Pancreas (tissue), 10 donors: ENCODE measurements around the gene WBP2NL. TPM values are rescaled to one million over a fixed set of nuclear protein-coding genes. Genes with fewer than 3 reads are reported as not detected.

Experiments
- ATAC-seq, 4 donors: fragments of 200-7000 bp; cut with Tn5 transposase; one replicate each; pipeline versions ENCODE4 v1.8.0 to v1.9.1; 2020; ENCODE audit warnings: mild to moderate bottlenecking in 4 of 4, moderate library complexity in 4 of 4
- DNase-seq, 6 donors: peaks; one replicate each; pipeline ENCODE4 v3.0.0-alpha.2; 2020
- FAIRE-seq: peaks from 2 replicates; lab custom pipeline; 2012; peaks lifted over from hg19 to GRCh38; lab: Jason Lieb, UNC
- H3K27ac ChIP-seq, 4 donors: fragments of 200-600 bp; sonication (generic); 1 replicate in 3 of 4; 2 replicates in 1 of 4; pipeline versions ENCODE4 v1.5.0 to v1.8.0; 2020
- H3K27me3 ChIP-seq, 4 donors: fragments of 200-600 bp; one replicate each; pipeline ENCODE4 v1.8.0; 2021
- H3K36me3 ChIP-seq, 3 donors: fragments of 200-600 bp; sonication (generic) in 1 of 3; one replicate each; pipeline versions ENCODE4 v1.5.0 to v1.8.0; 2020 to 2021
- H3K4me1 ChIP-seq, 3 donors: fragments of 200-600 bp; one replicate each; pipeline ENCODE4 v1.8.0; 2021
- H3K4me3 ChIP-seq, 4 donors: fragments of 200-600 bp; sonication (generic) in 2 of 4; one replicate each; pipeline versions ENCODE4 v1.5.0 to v1.8.0; 2020 to 2021
- H3K9me3 ChIP-seq, 4 donors: fragments of 200-600 bp; one replicate each; pipeline ENCODE4 v1.8.0; 2021
- CTCF ChIP-seq, 4 donors: fragments of 200-600 bp; sonication (generic) in 3 of 4; IDR thresholded peaks; one replicate each; pipeline versions ENCODE4 v1.5.0 to v1.8.0; 2021; ENCODE audit warnings: antibody characterized with exemption in 4 of 4
- WGBS, 2 donors: extraction: QIAGEN DNeasy Blood & Tissue Kit; methylation state at CpG; one replicate each; pipeline ENCODE4 v1.1.7; 2013; 5-methylcytosine and 5-hydroxymethylcytosine counted together
- intact Hi-C, 3 donors: fragments of 100-400 bp; cut with DNase I; formaldehyde crosslinking; loops; one replicate each; pipeline versions ENCODE4 v1.11.1 to v1.14.2; 2022
- polyA plus RNA-seq, 2 donors: library from polyadenylated mRNA; stranded (reverse); fragments of 200-250 nt; gene quantifications; one replicate each; pipeline ENCODE4 v1.2.3, GENCODE V29; 2013
- total RNA-seq, 6 donors: library from RNA; stranded (reverse); fragmentation: NEBNext Ultra II Directional in 4 of 6; extraction: Animal tissue kit (Norgen Biotek cat#: 25700) in 4 of 6; gene quantifications; one replicate each; pipeline versions ENCODE4 v1.2.1 to v1.2.4, GENCODE V29; 2021 to 2023
- donor health status: healthy with polysubstance abuse.
- donor health status: DM: no; HTN: no; CAD: no; lungs with moderate emphysema.
- donor health status: DM: no; HTN: no; CAD: no.
- donor health status: control.
- donor health status: control.
- donor health status: Bipolar disorder and iron deficiency.
- donor health status: DM: yes; HTN: yes; CAD: no.
- donor health status: DM: no; HTN: no; CAD: no.
- donor health status: DM: no; HTN: no; CAD: no.
- donor health status: DM: yes; HTN: yes; CAD: no.

Gene WBP2NL
- total and polyA plus RNA-seq, 8 donors = 1.3 to 2.8 (median 1.7) TPM

GRCh38 chr22:42064629-42065028 is 66.0 kb downstream of the WBP2NL start:
- no peak overlapping the region for H3K27ac ChIP-seq
- FAIRE-seq = no peak
- no peak for TF ChIP-seq CTCF (IDR thresholded peaks at IDR 0.05)
- no peaks in the 10 kb centered on the region for H3K27me3 ChIP-seq
- no peak overlapping the region for H3K4me3 ChIP-seq
- H3K4me1 ChIP-seq = no peaks in the 10 kb centered on the region
- intact Hi-C loops = no loop called here
- 12 to 19% methylated on average over 1 of the region's 1 CpG for WGBS, 2 donors
- H3K36me3 ChIP-seq = peaks cover 0 to 7% (median 0%) of the 10 kb centered on the region in 3 donors
- no peaks in the 10 kb centered on the region for H3K9me3 ChIP-seq
- ATAC-seq = peak in 1 of 4 donors; percentile 20
- DNase-seq = peak in 1 of 6 donors; percentile 20

GRCh38 chr22:42065438-42066125 is 67.0 kb downstream of the WBP2NL start:
- no peaks in the 10 kb centered on the region for H3K9me3 ChIP-seq
- no peak overlapping the region for H3K27ac ChIP-seq
- peaks cover 0 to 7% (median 0%) of the 10 kb centered on the region in 3 donors for H3K36me3 ChIP-seq
- FAIRE-seq = no peak
- intact Hi-C loops = no loop called here
- H3K4me1 ChIP-seq = peaks cover 0 to 5% (median 0%) of the 10 kb centered on the region in 3 donors
- TF ChIP-seq CTCF (IDR thresholded peaks at IDR 0.05) = no peak
- no peak overlapping the region for H3K4me3 ChIP-seq
- ATAC-seq = no peak
- peak in 2 of 6 donors; percentile 9 to 36 for DNase-seq
- WGBS, 2 donors = 83 to 88% methylated on average over 12 to 13 of the region's 13 CpGs
- H3K27me3 ChIP-seq = no peaks in the 10 kb centered on the region

GRCh38 chr22:42066126-42066761 is 67.7 kb downstream of the WBP2NL start:
- no peak overlapping the region for H3K27ac ChIP-seq
- FAIRE-seq = no peak
- no peak overlapping the region for H3K4me3 ChIP-seq
- TF ChIP-seq CTCF (IDR thresholded peaks at IDR 0.05) = no peak
- 92 to 98% methylated on average over 7 of the region's 7 CpGs for WGBS, 2 donors
- H3K27me3 ChIP-seq = no peaks in the 10 kb centered on the region
- no peak for ATAC-seq
- H3K36me3 ChIP-seq = peaks cover 0 to 7% (median 0%) of the 10 kb centered on the region in 3 donors
- H3K4me1 ChIP-seq = peaks cover 0 to 6% (median 3%) of the 10 kb centered on the region in 3 donors
- intact Hi-C loops = no loop called here
- DNase-seq = peak in 2 of 6 donors; percentile 5 to 40
- H3K9me3 ChIP-seq = no peaks in the 10 kb centered on the region

- intact Hi-C loops = no loop called here
- 95 to 98% methylated on average over 10 of the region's 10 CpGs for WGBS, 2 donors
These were observed 68.3 kb downstream of the WBP2NL start for GRCh38 chr22:42066937-42067336.

More at GRCh38 chr22:42066937-42067336, 68.3 kb downstream of the WBP2NL start:
- Histone ChIP-seq H3K27me3 (no peaks in the 10 kb centered on the region), H3K4me1 (peaks cover 0 to 10% (median 10%) of the 10 kb centered on the region in 3 donors), H3K9me3 (no peaks in the 10 kb centered on the region), H3K36me3 (peaks cover 0 to 6% (median 0%) of the 10 kb centered on the region in 3 donors), H3K4me3 (no peak overlapping the region), H3K27ac (no peak overlapping the region)
- DNase-seq = peak in 1 of 6 donors; percentile 8
- no peak for TF ChIP-seq CTCF (IDR thresholded peaks at IDR 0.05)
- FAIRE-seq = no peak
- no peak for ATAC-seq
